H9 (cell line): ENCODE results near the gene NPPC. TPM values are rescaled to one million over a fixed set of nuclear protein-coding genes. Genes with fewer than 3 reads are reported as not detected.
"Not testable (repeated sequence)": the region's sequence is repeated elsewhere in the genome, so short reads cannot be mapped to it uniquely, and the experiment has no call there.

ENCODE experiments used
- DNase-seq: peaks from one replicate; pipeline ENCODE4 v3.0.0-alpha.2; 2017
- H2AFZ ChIP-seq: one replicate; pipeline ENCODE4 v1.6.1; 2013; ENCODE audit warnings: mild to moderate bottlenecking, low read length, control low read depth, moderate library complexity
- H2AK5ac ChIP-seq: 2 replicates; pipeline ENCODE4 v1.6.1; 2013; ENCODE audit warnings: low read length, control low read depth, mixed read lengths; ENCODE audit not compliant: insufficient read length
- H2BK120ac ChIP-seq: one replicate; pipeline ENCODE4 v1.6.1; 2013; ENCODE audit warnings: low read depth, mild to moderate bottlenecking, low read length, control low read depth, inconsistent platforms; ENCODE audit not compliant: poor library complexity, severe bottlenecking
- H2BK12ac ChIP-seq: 2 replicates; pipeline ENCODE4 v1.6.1; 2013; ENCODE audit warnings: low read length, control low read depth, mixed read lengths, low read depth; ENCODE audit not compliant: insufficient read length
- H2BK15ac ChIP-seq: 2 replicates; pipeline ENCODE4 v1.6.1; 2013; ENCODE audit warnings: low read depth, low read length, control low read depth
- H2BK20ac ChIP-seq: one replicate; pipeline ENCODE4 v1.6.1; 2013; ENCODE audit warnings: low read depth, mild to moderate bottlenecking, low read length, control low read depth, inconsistent platforms; ENCODE audit not compliant: poor library complexity, severe bottlenecking
- H2BK5ac ChIP-seq: 2 replicates; pipeline ENCODE4 v1.6.1; 2013; ENCODE audit warnings: low read length, control low read depth, mixed read lengths; ENCODE audit not compliant: insufficient read length
- H3K14ac ChIP-seq: 2 replicates; pipeline ENCODE4 v1.6.1; 2013; ENCODE audit warnings: low read length, control low read depth; ENCODE audit not compliant: insufficient read depth
- H3K18ac ChIP-seq: 2 replicates; pipeline ENCODE4 v1.6.1; 2013; ENCODE audit warnings: low read depth, mild to moderate bottlenecking, mixed read lengths, low read length, control low read depth; ENCODE audit not compliant: insufficient read length
- H3K23ac ChIP-seq: 2 replicates; pipeline ENCODE4 v1.6.1; 2013; ENCODE audit warnings: low read length, control low read depth, mixed read lengths, low read depth; ENCODE audit not compliant: insufficient read length
- H3K23me2 ChIP-seq: 2 replicates; pipeline ENCODE4 v1.6.1; 2013; ENCODE audit warnings: low read depth, mild to moderate bottlenecking, mixed read lengths, low read length, control low read depth; ENCODE audit not compliant: insufficient read length, poor library complexity, severe bottlenecking
- H3K27ac ChIP-seq: 2 replicates; pipeline ENCODE4 v1.5.1; 2013; ENCODE audit warnings: low read length, control low read depth, mixed read lengths, low read depth; ENCODE audit not compliant: insufficient read length
- H3K27me3 ChIP-seq: 2 replicates; pipeline ENCODE4 v1.6.1; 2013; ENCODE audit warnings: low read length, control low read depth, inconsistent platforms; ENCODE audit not compliant: insufficient read depth
- H3K4ac ChIP-seq: 2 replicates; pipeline ENCODE4 v1.6.1; 2013; ENCODE audit warnings: low read depth, mild to moderate bottlenecking, control low read depth, inconsistent platforms, low read length, moderate library complexity
- H3K4me1 ChIP-seq: 2 replicates; pipeline ENCODE4 v1.6.1; 2013; ENCODE audit warnings: low read length, control low read depth, inconsistent platforms; ENCODE audit not compliant: insufficient read depth
- H3K4me2 ChIP-seq: 2 replicates; pipeline ENCODE4 v1.6.1; 2013; ENCODE audit warnings: low read length, control low read depth, mixed read lengths; ENCODE audit not compliant: insufficient read length, insufficient read depth
- H3K56ac ChIP-seq: 2 replicates; pipeline ENCODE4 v1.6.1; 2013; ENCODE audit warnings: low read depth, mild to moderate bottlenecking, mixed read lengths, low read length, control low read depth; ENCODE audit not compliant: insufficient read length
- H3K79me1 ChIP-seq: 2 replicates; pipeline ENCODE4 v1.6.1; 2013; ENCODE audit warnings: low read depth, mild to moderate bottlenecking, moderate library complexity, low read length, control low read depth, inconsistent platforms; ENCODE audit not compliant: insufficient read depth, poor library complexity, severe bottlenecking
- H3K79me2 ChIP-seq: 2 replicates; pipeline ENCODE4 v1.6.1; 2013; ENCODE audit warnings: low read length, control low read depth, inconsistent platforms; ENCODE audit not compliant: insufficient read depth
- H3K9ac ChIP-seq: 2 replicates; pipeline ENCODE4 v1.6.1; 2013; ENCODE audit warnings: low read length, control low read depth, mixed read lengths; ENCODE audit not compliant: insufficient read length; ENCODE audit errors: extremely low read depth
- H3K9me3 ChIP-seq: one replicate; pipeline ENCODE4 v1.6.1; 2013; ENCODE audit warnings: low read depth, low read length, inconsistent platforms; ENCODE audit not compliant: control insufficient read depth
- H3T11ph ChIP-seq: one replicate; pipeline ENCODE4 v1.6.1; 2013; ENCODE audit warnings: mild to moderate bottlenecking, low read length, control low read depth, inconsistent platforms
- H4K20me1 ChIP-seq: one replicate; pipeline ENCODE4 v1.6.1; 2013; ENCODE audit not compliant: control insufficient read depth, insufficient read length, insufficient read depth
- H4K5ac ChIP-seq: 2 replicates; pipeline ENCODE4 v1.6.1; 2013; ENCODE audit warnings: low read depth, mild to moderate bottlenecking, mixed read lengths, low read length, control low read depth; ENCODE audit not compliant: insufficient read length
- H4K8ac ChIP-seq: replicated peaks from 2 replicates; pipeline ENCODE4 v1.6.1; 2013; ENCODE audit warnings: low read length, control low read depth, mixed read lengths, low read depth; ENCODE audit not compliant: insufficient read length
- H4K91ac ChIP-seq: 2 replicates; pipeline ENCODE4 v1.6.1; 2013; ENCODE audit warnings: low read depth, mild to moderate bottlenecking, moderate library complexity, mixed read lengths, low read length, control low read depth; ENCODE audit not compliant: insufficient read length
- H3K27ac Mint-ChIP-seq, 3 experiments: 2 replicates in 2 of 3; 3 replicates in 1 of 3; pipeline ENCODE4 v1.8.0; 2020 to 2021; ENCODE audit warnings: mixed read lengths in 3 of 3, mild to moderate bottlenecking in 1 of 3, moderate library complexity in 1 of 3
- H3K27me3 Mint-ChIP-seq: 2 replicates; pipeline ENCODE4 v1.8.0; 2021; ENCODE audit warnings: low read depth, mild to moderate bottlenecking, moderate library complexity, mixed read lengths
- H3K36me3 Mint-ChIP-seq, 3 experiments: 2 replicates in 2 of 3; 3 replicates in 1 of 3; pipeline ENCODE4 v1.8.0; 2020 to 2021; ENCODE audit warnings: low read depth in 3 of 3, mixed read lengths in 3 of 3; ENCODE audit not compliant: insufficient read depth in 1 of 3
- H3K4me1 Mint-ChIP-seq, 2 experiments: 2 replicates each; pipeline ENCODE4 v1.8.0; 2020; ENCODE audit warnings: mixed read lengths in 2 of 2
- H3K4me3 Mint-ChIP-seq, 2 experiments: 2 replicates in 1 of 2; 3 replicates in 1 of 2; pipeline ENCODE4 v1.8.0; 2020 to 2021; ENCODE audit warnings: mild to moderate bottlenecking in 2 of 2, mixed read lengths in 2 of 2, moderate library complexity in 1 of 2
- H3K9me3 Mint-ChIP-seq, 2 experiments: 2 replicates in 1 of 2; 3 replicates in 1 of 2; pipeline ENCODE4 v1.8.0; 2020; ENCODE audit warnings: mild to moderate bottlenecking in 2 of 2, mixed read lengths in 2 of 2, moderate library complexity in 1 of 2
- WGBS: extraction: QIAGEN DNeasy Blood & Tissue Kit; methylation state at CpG from one replicate; pipeline ENCODE4 v1.1.7; 2013; ENCODE audit warnings: missing lambda C conversion rate, low lambda C conversion rate, mixed read lengths; ENCODE audit not compliant: insufficient read length; ENCODE audit errors: extremely low coverage; 5-methylcytosine and 5-hydroxymethylcytosine counted together
- total RNA-seq: library from RNA; stranded (reverse); gene quantifications from 2 replicates; pipeline ENCODE4 v1.2.1, GENCODE V29; 2021
- TF ChIP-seq, protein P1 (sequence below): fragments of 200-600 bp; sonication (generic); conservative IDR thresholded peaks from 3 replicates; pipeline ENCODE4 v1.8.0; 2021; ENCODE audit warnings: antibody characterized with exemption, mild to moderate bottlenecking

NPPC gene
- total RNA-seq, 1 experiment from 2014 or later: 1.1 TPM

DNA sequence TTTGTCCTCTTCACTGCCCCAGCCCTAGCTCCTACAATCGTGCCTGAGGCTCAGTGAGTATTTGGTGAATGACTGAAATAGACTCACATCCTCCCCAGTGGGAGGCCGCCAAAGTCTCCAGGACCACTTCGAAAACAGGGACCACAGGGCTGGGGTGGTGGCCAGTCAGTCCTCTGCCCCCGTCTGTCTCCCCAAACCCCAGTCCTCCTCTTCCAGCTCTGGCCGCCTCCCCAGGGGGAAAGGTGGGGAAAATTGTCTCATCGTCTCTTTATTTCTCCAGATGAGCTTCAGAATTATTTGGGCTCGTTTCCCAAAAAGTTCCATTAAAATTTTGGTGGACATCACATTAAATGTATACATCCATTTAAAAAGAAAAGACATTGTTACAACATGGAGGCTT lies 43.5 kb downstream of the NPPC start:
- Histone ChIP-seq H3K56ac (no peak overlapping the region), H3K27ac (no peak overlapping the region), H4K5ac (no peak overlapping the region), H2AFZ (no peak overlapping the region), H3K23ac (no peak overlapping the region), H4K8ac (no peak overlapping the region), H3K79me2 (no peaks in the 10 kb centered on the region), H2BK20ac (no peak overlapping the region), H3K4ac (no peak overlapping the region), H3K18ac (no peak overlapping the region), H3K27me3 (no peaks in the 10 kb centered on the region), H2BK12ac (no peak overlapping the region), H2BK120ac (no peak overlapping the region), H4K20me1 (no peaks in the 10 kb centered on the region), H2AK5ac (no peak overlapping the region), H3K79me1 (no peaks in the 10 kb centered on the region), H3K9me3 (no peaks in the 10 kb centered on the region), H2BK5ac (no peak overlapping the region), H2BK15ac (no peak overlapping the region), H3K23me2 (no peaks in the 10 kb centered on the region), H4K91ac (no peak overlapping the region), H3K14ac (no peak overlapping the region; the same call in 1 of the 2 replicates), H3K9ac (no peak overlapping the region), H3K4me2 (no peak overlapping the region), H3T11ph (no peak overlapping the region), H3K4me1 (no peaks in the 10 kb centered on the region)
- H3K4me1 Mint-ChIP-seq: peaks cover 8% of the 10 kb centered on the region in 2 experiments
- peaks cover 7 to 9% of the 10 kb centered on the region in 2 experiments; a peak in 3 of 5 replicates for H3K9me3 Mint-ChIP-seq
- H3K4me3 Mint-ChIP-seq: no peak overlapping the region
- H3K36me3 Mint-ChIP-seq: no peaks in the 10 kb centered on the region; a peak in 1 of 7 replicates
- DNase-seq: no peak
- H3K27ac Mint-ChIP-seq: no peak overlapping the region; a peak in 1 of 7 replicates
- no CpG with 5 or more reads among the region's 7 CpGs for WGBS
- TF ChIP-seq, protein P1, sequence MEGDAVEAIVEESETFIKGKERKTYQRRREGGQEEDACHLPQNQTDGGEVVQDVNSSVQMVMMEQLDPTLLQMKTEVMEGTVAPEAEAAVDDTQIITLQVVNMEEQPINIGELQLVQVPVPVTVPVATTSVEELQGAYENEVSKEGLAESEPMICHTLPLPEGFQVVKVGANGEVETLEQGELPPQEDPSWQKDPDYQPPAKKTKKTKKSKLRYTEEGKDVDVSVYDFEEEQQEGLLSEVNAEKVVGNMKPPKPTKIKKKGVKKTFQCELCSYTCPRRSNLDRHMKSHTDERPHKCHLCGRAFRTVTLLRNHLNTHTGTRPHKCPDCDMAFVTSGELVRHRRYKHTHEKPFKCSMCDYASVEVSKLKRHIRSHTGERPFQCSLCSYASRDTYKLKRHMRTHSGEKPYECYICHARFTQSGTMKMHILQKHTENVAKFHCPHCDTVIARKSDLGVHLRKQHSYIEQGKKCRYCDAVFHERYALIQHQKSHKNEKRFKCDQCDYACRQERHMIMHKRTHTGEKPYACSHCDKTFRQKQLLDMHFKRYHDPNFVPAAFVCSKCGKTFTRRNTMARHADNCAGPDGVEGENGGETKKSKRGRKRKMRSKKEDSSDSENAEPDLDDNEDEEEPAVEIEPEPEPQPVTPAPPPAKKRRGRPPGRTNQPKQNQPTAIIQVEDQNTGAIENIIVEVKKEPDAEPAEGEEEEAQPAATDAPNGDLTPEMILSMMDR: no peak
- H3K27me3 Mint-ChIP-seq: peaks cover 10% of the 10 kb centered on the region

DNA sequence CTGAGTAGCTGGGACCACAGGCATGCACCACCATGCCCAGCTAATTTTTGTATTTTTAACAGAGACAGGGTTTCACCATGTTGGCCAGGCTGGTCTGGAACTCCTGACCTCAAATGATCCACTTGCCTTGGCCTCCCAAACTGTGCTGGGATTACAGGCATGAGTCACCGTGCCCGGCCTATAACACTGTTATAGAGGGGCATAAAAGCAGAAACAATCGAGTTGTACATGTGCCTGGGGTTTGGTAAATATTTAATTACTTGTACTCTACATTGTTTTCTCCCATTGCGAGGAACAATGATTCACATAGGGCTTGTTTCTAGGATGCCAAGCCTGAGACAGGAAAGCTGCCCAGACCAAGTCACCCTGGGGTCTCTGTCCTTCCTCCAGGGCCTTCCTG lies 45.8 kb downstream of the NPPC start:
- H3K4me3 Mint-ChIP-seq, H3K27ac Mint-ChIP-seq, H3K14ac ChIP-seq, H3K56ac ChIP-seq, H2BK120ac ChIP-seq, H2AK5ac ChIP-seq, H3K36me3 Mint-ChIP-seq, H3K18ac ChIP-seq, H3K9me3 ChIP-seq, H2BK20ac ChIP-seq, H2BK12ac ChIP-seq, DNase-seq, H3K23ac ChIP-seq, H3K27me3 Mint-ChIP-seq, H3K4ac ChIP-seq, H3K27me3 ChIP-seq, H4K20me1 ChIP-seq, H3T11ph ChIP-seq, H3K27ac ChIP-seq, H4K5ac ChIP-seq, H3K4me1 Mint-ChIP-seq, H4K91ac ChIP-seq, H3K4me2 ChIP-seq, H3K4me1 ChIP-seq, H4K8ac ChIP-seq, H3K23me2 ChIP-seq, H2BK15ac ChIP-seq, H2BK5ac ChIP-seq, H2AFZ ChIP-seq, H3K79me1 ChIP-seq, H3K9me3 Mint-ChIP-seq, H3K79me2 ChIP-seq, H3K9ac ChIP-seq: not testable (repeated sequence)
- WGBS: no CpG with 5 or more reads among the region's 4 CpGs
